Activated CD8-positive, alpha-beta memory T cell treated with anti-CD3 and anti-CD28 coated beads, Interleukin-2, amount 50 U/mL, for 24 hours (primary cell): ENCODE results near the gene TYSND1.
"Not testable (repeated sequence)": the region's sequence is repeated elsewhere in the genome, so short reads cannot be mapped to it uniquely, and the experiment has no call there.

Experiments used
- DNase-seq: peaks from one replicate; pipeline ENCODE4 v3.0.0-alpha.2; 2020; ENCODE audit errors: extremely low read depth

Gene TYSND1

GRCh38 chr10:70132098-70133029 is 14.1 kb downstream of the TYSND1 start, which contains the start of gene AIFM2:
Gene AIFM2 (minus strand): TSS chr10:70132825. CDS start chr10:70124084, 8,741 bp downstream.
- DNase-seq = no peak

- DNase-seq = no peak
Measured at GRCh38 chr10:70131560-70131937, 15.0 kb downstream of the TYSND1 start.

- no peak for DNase-seq
Measured at GRCh38 chr10:70130878-70131559, 15.5 kb downstream of the TYSND1 start.

- DNase-seq = no peak
Measured at GRCh38 chr10:70126700-70127395, 19.7 kb downstream of the TYSND1 start.

- no peak for DNase-seq
Measured at GRCh38 chr10:70125918-70126552, 20.5 kb downstream of the TYSND1 start.

GRCh38 chr10:70124918-70125317 is 21.6 kb downstream of the TYSND1 start:
- no peak for DNase-seq

GRCh38 chr10:70124415-70124814 is 22.1 kb downstream of the TYSND1 start:
- DNase-seq = no peak

- DNase-seq = no peak
Measured at GRCh38 chr10:70123817-70124216, 22.7 kb downstream of the TYSND1 start.

GRCh38 chr10:70123166-70123565 is 23.3 kb downstream of the TYSND1 start:
- DNase-seq = not testable (repeated sequence)

GRCh38 chr10:70122742-70123141 is 23.8 kb downstream of the TYSND1 start:
- DNase-seq = no peak

- no peak for DNase-seq
Measured at GRCh38 chr10:70121281-70121949, 25.1 kb downstream of the TYSND1 start.

- DNase-seq = no peak
Measured at GRCh38 chr10:70120417-70120816, 26.1 kb downstream of the TYSND1 start.

- no peak for DNase-seq
Measured at GRCh38 chr10:70119623-70120022, 26.9 kb downstream of the TYSND1 start.

GRCh38 chr10:70119197-70119596 is 27.3 kb downstream of the TYSND1 start:
- DNase-seq = no peak

GRCh38 chr10:70118196-70118595 is 28.3 kb downstream of the TYSND1 start:
- DNase-seq = no peak

- no peak for DNase-seq
Measured at GRCh38 chr10:70117646-70118045, 28.9 kb downstream of the TYSND1 start.

- DNase-seq = no peak
Measured at GRCh38 chr10:70115948-70116682, 30.4 kb downstream of the TYSND1 start.

GRCh38 chr10:70114902-70115301 is 31.6 kb downstream of the TYSND1 start:
- DNase-seq = no peak

- DNase-seq = no peak
Measured at GRCh38 chr10:70112071-70112470, 34.4 kb downstream of the TYSND1 start.

GRCh38 chr10:70111496-70111895 is 35.0 kb downstream of the TYSND1 start:
- DNase-seq = no peak
